ENCODE results near the gene NR1H2.
A peak's percentile ranks its signal among the peaks of the same experiment; 100 is the strongest.
"Not testable (repeated sequence)": the region's sequence is repeated elsewhere in the genome, so short reads cannot be mapped to it uniquely, and the experiment has no call there.

The NR1H2 gene

GRCh38 chr19:50376166-50377050 is at the start of gene NR1H2:
TSS of gene NR1H2 (plus strand) at chr19:50376457. CDS start at chr19:50377606, 1,149 bp downstream.
- DNase-seq (ENCODE audit: low read depth): peak; percentile 99
- peak within 1 kb of the TSS; percentile 97 for H3K4me3 ChIP-seq (ENCODE audit: low read length)
- no peak for TF ChIP-seq CTCF (conservative IDR thresholded peaks at IDR 0.05; ENCODE audit: low read length)

- DNase-seq (ENCODE audit: low read depth): no peak
- TF ChIP-seq CTCF (conservative IDR thresholded peaks at IDR 0.05; ENCODE audit: low read length): no peak
- H3K4me3 ChIP-seq (ENCODE audit: low read length): no peak overlapping the region
These were observed 49.2 kb upstream of the NR1H2 start for GRCh38 chr19:50327013-50327412.

- DNase-seq (ENCODE audit: low read depth): no peak
- TF ChIP-seq CTCF (conservative IDR thresholded peaks at IDR 0.05; ENCODE audit: low read length): no peak
- no peak overlapping the region for H3K4me3 ChIP-seq (ENCODE audit: low read length)
These were observed 48.6 kb upstream of the NR1H2 start for GRCh38 chr19:50327461-50328223.

- TF ChIP-seq CTCF (conservative IDR thresholded peaks at IDR 0.05; ENCODE audit: low read length): no peak
- peak; percentile 4 for DNase-seq (ENCODE audit: low read depth)
- H3K4me3 ChIP-seq (ENCODE audit: low read length): no peak overlapping the region
These were observed 47.9 kb upstream of the NR1H2 start for GRCh38 chr19:50328224-50328872.

GRCh38 chr19:50328873-50329145 is 47.4 kb upstream of the NR1H2 start:
- no peak overlapping the region for H3K4me3 ChIP-seq (ENCODE audit: low read length)
- TF ChIP-seq CTCF (conservative IDR thresholded peaks at IDR 0.05; ENCODE audit: low read length): no peak
- DNase-seq (ENCODE audit: low read depth): no peak

- peak within 1 kb of the TSS; percentile 37 for H3K4me3 ChIP-seq (ENCODE audit: low read length)
- TF ChIP-seq CTCF (conservative IDR thresholded peaks at IDR 0.05; ENCODE audit: low read length): no peak
- peak; percentile 93 for DNase-seq (ENCODE audit: low read depth)
These were observed 46.9 kb upstream of the NR1H2 start, which contains the start of gene KCNC3 for GRCh38 chr19:50329146-50329925. TSS of gene KCNC3 (minus strand) at chr19:50329377. CDS start at chr19:50329082, 295 bp downstream.

- not testable (repeated sequence) for DNase-seq (ENCODE audit: low read depth); H3K4me3 ChIP-seq (ENCODE audit: low read length)
These were observed 46.3 kb upstream of the NR1H2 start for GRCh38 chr19:50329926-50330294.

Measured in AG10803 (cell line).